VCaP (cell line): ENCODE results near the gene NCKAP5.

Experiments used
- H3K27ac ChIP-seq: fragments of 450-650 bp; 2 replicates; pipeline ENCODE4 v1.5.1; 2017
- TF ChIP-seq, protein P1 (sequence below): fragments of 450-650 bp; conservative IDR thresholded peaks from 2 replicates; pipeline ENCODE4 v1.5.1; 2017; ENCODE audit warnings: mild to moderate bottlenecking, moderate library complexity

Gene NCKAP5

DNA sequence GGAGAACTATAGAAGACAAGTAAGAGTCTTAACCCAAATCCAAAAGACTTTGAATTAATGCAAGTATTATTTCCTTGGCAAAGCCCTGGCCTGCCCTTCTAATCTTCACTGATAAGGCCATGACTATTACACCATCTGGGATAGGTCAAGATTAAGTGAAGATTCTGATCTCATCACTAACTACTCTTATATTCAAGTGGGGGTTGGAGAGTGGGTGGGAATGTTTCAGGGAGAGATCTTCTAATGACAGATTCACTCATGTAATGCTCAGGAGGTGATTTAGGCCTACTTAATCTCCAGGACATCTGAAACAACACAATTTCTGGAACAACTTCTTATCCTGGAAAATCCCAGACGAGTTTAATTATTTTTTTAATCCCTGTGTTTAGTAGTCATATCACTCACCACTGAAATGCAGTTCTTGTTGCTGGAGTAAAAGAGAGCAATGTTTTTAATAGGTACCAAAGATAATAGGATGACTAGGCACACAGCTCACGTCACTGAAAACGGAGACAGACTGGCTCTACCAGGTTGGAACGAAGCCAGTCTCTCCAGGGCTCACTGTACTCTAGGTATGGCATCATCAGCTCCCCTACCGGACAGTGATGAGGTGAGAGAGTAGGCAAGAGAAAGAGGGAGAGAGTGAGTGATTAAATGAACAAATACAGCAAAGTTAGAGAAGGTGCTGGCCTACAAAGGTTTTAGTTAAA is 133.1 kb downstream of the NCKAP5 start:
- TF ChIP-seq, protein P1, sequence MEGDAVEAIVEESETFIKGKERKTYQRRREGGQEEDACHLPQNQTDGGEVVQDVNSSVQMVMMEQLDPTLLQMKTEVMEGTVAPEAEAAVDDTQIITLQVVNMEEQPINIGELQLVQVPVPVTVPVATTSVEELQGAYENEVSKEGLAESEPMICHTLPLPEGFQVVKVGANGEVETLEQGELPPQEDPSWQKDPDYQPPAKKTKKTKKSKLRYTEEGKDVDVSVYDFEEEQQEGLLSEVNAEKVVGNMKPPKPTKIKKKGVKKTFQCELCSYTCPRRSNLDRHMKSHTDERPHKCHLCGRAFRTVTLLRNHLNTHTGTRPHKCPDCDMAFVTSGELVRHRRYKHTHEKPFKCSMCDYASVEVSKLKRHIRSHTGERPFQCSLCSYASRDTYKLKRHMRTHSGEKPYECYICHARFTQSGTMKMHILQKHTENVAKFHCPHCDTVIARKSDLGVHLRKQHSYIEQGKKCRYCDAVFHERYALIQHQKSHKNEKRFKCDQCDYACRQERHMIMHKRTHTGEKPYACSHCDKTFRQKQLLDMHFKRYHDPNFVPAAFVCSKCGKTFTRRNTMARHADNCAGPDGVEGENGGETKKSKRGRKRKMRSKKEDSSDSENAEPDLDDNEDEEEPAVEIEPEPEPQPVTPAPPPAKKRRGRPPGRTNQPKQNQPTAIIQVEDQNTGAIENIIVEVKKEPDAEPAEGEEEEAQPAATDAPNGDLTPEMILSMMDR: no peak
- H3K27ac ChIP-seq: no peak overlapping the region

DNA sequence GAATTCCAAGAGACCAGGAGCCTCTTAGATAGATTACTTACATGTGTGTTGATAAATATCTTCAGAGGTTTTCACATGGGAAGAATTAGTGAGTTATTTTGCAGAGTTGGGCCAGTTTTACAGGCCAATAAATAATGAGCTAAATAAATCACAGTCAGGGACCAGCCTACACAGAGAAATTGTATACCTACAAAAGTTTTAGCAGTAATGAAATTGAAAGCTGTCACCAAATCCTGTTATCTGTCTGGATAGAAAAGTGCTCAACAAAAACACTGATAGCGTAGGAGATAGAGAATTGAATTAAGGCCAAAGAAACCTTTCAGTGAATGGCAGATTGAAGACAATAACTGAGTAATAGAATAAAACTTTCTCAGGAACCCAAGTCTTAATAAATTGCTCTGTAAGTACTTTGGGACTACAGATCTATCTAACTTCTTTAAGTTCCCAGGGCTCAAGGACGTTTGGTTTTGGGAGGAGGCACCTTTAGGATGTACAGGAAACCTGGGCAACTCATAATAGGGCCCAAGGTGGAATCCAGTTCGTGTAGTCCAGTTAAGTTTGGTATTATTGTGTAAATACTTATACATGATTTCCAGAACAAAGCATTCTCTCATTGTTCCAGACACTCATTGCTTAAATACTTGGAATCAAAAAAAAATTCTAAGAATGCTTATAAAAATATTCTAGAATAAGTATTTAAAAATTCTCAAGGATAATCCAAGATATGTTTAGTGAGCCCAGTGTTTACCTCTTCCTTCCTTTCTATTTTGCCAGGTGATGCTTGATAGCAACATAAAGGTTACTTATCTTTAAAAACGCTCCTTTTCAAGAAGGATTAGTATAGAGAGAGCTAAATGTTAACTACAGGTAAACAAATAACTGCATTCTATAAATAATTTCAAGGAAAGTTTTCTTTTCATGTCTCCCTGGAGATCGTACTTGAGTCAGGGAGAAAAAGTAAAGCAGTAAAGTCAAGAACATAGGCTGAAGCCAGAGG is 134.5 kb downstream of the NCKAP5 start:
- TF ChIP-seq, protein P1: no peak
- no peak overlapping the region for H3K27ac ChIP-seq

DNA sequence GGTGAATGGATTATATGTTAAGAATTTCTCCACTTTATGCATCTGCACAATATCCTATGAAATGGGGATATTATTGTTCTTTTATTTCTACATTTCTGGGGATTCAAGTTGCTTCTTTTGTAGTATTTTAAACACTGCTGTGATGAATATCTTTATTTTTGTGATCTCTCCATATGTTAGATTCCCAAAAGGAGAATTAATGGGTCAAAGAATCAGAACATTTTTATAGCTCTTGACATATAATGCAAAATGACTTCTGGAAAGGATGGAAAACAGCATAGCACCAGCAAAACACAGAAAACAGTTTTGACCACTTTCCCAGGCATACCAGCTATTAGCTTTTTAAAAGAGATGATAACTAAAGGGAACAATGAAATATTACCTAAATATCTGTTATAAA is 135.5 kb downstream of the NCKAP5 start:
- TF ChIP-seq, protein P1: no peak
- no peak overlapping the region for H3K27ac ChIP-seq

DNA sequence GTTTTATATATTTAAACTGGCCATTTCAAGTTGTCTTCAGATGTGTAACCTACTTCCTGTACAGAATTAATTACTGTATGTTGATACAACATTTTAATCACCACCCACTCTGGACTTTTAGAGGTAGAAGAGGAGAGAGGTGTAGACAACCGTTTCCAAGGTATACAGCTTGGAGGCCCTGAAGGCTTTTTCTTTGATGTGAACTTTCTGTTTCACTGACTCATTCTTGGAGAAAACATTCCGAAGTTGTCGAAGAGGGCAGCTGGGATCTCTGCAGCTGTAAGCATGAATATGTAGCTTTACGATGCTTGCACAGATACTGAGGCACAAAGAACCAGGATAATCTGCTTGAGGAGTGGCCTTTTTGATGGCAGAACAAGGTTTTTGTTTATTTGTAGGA is 137.0 kb downstream of the NCKAP5 start:
- H3K27ac ChIP-seq: no peak overlapping the region
- TF ChIP-seq, protein P1: no peak

DNA sequence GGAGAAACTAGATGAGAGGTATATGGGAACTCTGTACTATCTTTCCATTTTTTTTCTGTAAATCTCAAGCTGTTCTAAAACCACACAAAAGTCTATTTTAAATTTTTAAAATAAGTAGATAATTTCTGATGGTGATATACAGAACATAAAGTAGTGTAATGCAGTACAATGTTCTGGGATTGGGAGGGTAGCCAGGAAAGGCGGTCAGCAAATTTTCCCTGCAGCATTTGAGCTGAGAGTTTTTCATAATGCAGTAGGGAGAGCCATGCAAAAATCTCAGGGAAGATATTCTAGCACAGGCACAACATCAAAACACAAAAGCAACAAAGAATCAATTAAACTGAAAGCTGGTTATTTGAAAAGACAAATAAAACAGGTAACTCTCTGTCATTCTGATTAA is 141.5 kb downstream of the NCKAP5 start:
- TF ChIP-seq, protein P1: no peak
- H3K27ac ChIP-seq: no peak overlapping the region

DNA sequence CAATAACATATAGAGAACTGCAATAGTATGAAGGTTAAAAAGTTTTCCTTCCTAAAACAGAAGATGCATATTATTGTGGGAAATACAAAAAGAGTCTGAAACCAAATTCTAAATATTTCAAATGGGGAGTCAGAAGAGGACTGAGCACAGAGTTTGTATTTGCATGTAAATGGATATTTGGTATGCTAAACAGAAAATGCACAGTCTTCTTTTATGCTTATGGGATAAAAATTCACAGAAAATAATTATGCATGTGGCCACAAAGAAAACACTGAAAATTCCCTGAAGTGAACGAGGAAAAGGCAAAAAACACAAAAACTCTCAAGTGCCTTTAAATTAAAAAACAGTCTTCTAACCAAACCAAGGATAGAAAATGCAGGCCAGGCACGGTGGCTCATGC is 142.7 kb downstream of the NCKAP5 start:
- H3K27ac ChIP-seq: no peak overlapping the region
- TF ChIP-seq, protein P1: no peak

DNA sequence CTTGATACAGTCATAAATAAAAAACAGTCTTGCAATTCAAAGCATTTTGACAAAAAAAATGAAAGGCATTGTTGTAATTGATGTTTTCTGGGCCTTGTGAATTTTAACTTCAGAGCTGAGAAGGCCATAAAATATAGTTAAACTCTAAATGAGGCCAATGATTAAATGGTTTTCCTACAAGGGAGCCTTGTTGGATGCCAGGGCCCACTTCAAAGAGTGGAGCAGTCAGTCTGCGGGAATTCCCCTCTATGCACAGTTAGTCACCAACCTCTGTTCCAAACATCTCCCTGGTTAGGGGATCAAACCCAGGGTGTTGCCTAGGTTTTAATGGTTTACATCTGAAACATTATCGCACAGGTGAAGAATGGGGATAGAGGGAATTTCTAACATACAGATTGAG is 143.4 kb downstream of the NCKAP5 start:
- TF ChIP-seq, protein P1: no peak
- H3K27ac ChIP-seq: no peak overlapping the region
